Measurements from ENCODE around the gene SH3PXD2A. TPM values are rescaled to one million over a fixed set of nuclear protein-coding genes. Genes with fewer than 3 reads are reported as not detected.

Gene SH3PXD2A
- total and polyA plus RNA-seq, 10 of the 15 experiments (the other 5 are each of a cell fraction or from before 2014, with no cell fraction given), result 0.63 to 14.0 (median 4.4) TPM

- no peaks in the 10 kb centered on the region for H3K79me2 ChIP-seq (ENCODE audit: control insufficient read depth, insufficient read depth, low read length)
- DNase-seq (ENCODE audit: low read depth, low spot score) (no peak), ATAC-seq (no peak), FAIRE-seq (no peak)
- no peaks in the 10 kb centered on the region for H3K4me1 ChIP-seq (ENCODE audit: control insufficient read depth, insufficient read depth, low read length)
- no TSS peak for BruUV-seq (replicated peaks)
- H3K9ac ChIP-seq (ENCODE audit: control insufficient read depth, insufficient read depth, low read length), result no peak overlapping the region
- H2AFZ ChIP-seq (ENCODE audit: control insufficient read depth, low read depth, low read length), result no peak overlapping the region
- no peak overlapping the region for H3K27ac ChIP-seq (ENCODE audit: control insufficient read depth, insufficient read depth)
- SMC1A ChIA-PET (ENCODE audit: uncharacterized antibody, unreplicated experiment), result interaction anchor here (0.7 to 1.1 kb wide), 2 partner anchors 10 to 70 kb away, joined by 3 read pairs; no protein-coding TSS in a partner anchor
- no peaks in the 10 kb centered on the region for H3K27me3 ChIP-seq (replicated peaks in 1 of 2; ENCODE audit: control insufficient read depth in 2 of 2, insufficient read depth in 2 of 2, low read length in 1 of 2)
- POLR2A ChIA-PET, result no interaction called here
- intact Hi-C loops (cut with micrococcal nuclease; ENCODE audit: unreplicated experiment) (no loop called here), in situ Hi-C loops (cut with MboI) (loop anchor here (10.0 kb wide), 1 partner anchor 75 kb away; no protein-coding TSS in a partner anchor)
- RAD21 ChIA-PET (ENCODE audit: unreplicated experiment), result no interaction called here
- H3K4me2 ChIP-seq (ENCODE audit: control insufficient read depth, insufficient read depth), result no peak overlapping the region
- no peak overlapping the region for H3K4me3 ChIP-seq
- no peaks in the 10 kb centered on the region for H3K9me3 ChIP-seq (replicated peaks; ENCODE audit: control insufficient read depth, insufficient read depth, low read length)
- no peaks in the 10 kb centered on the region for H4K20me1 ChIP-seq (ENCODE audit: control insufficient read depth, insufficient read depth)
- 89% methylated on average over 8 of the region's 8 CpGs for WGBS (ENCODE audit: insufficient coverage, insufficient replicate concordance, low lambda C conversion rate, missing lambda C conversion rate)
- H3K36me3 ChIP-seq (ENCODE audit: control insufficient read depth in 2 of 2, insufficient read depth in 2 of 2, low read length in 1 of 2), result peaks cover 13 to 27% of the 10 kb centered on the region in 2 experiments; a peak in 3 of 4 replicates
- CTCF ChIA-PET, result interaction anchor here (0.8 to 2.9 kb wide), 4 partner anchors 19 to 81 kb away, joined by 3 to 16 read pairs (median 3); no protein-coding TSS in a partner anchor
- TF ChIP-seq HSF1 (IDR thresholded peaks at IDR 0.05; ENCODE audit: low read depth, low read length), result no peak
- no peak for TF ChIP-seq HDAC2 (IDR thresholded peaks at IDR 0.05)
- no peak for TF ChIP-seq IKZF2 (IDR thresholded peaks at IDR 0.05)
- no peak for TF ChIP-seq POLR2AphosphoS5 (IDR thresholded peaks at IDR 0.05; ENCODE audit: low read length)
- TF ChIP-seq PRDM15 (CRISPR knock-in tag; IDR thresholded peaks at IDR 0.05), result no peak
- TF ChIP-seq PAX5 (IDR thresholded peaks at IDR 0.05; ENCODE audit: borderline replicate concordance, low read depth, low read length), result no peak
- TF ChIP-seq ZBTB33 (IDR thresholded peaks at IDR 0.05), result no peak
- TF ChIP-seq ZNF622 (IDR thresholded peaks at IDR 0.05), result no peak
- no peak for TF ChIP-seq ZBED1 (IDR thresholded peaks at IDR 0.05; ENCODE audit: borderline replicate concordance)
- TF ChIP-seq MEF2B (IDR thresholded peaks at IDR 0.05; ENCODE audit: partially characterized antibody, poor library complexity, severe bottlenecking), result no peak
- TF ChIP-seq SUPT20H (IDR thresholded peaks at IDR 0.05; ENCODE audit: borderline replicate concordance, control insufficient read depth, low read depth, low read length), result no peak
- TF ChIP-seq ZBTB4 (CRISPR knock-in tag; IDR thresholded peaks at IDR 0.05), result no peak
These were observed 245.9 kb downstream of the SH3PXD2A start for GRCh38 chr10:103609231-103610082.

All from GM12878 (cell line).